ENCODE data around the gene EXOC3L4. TPM values are rescaled to one million over a fixed set of nuclear protein-coding genes. Genes with fewer than 3 reads are reported as not detected.

The EXOC3L4 gene
- total and polyA plus RNA-seq, 5 donors from 2014 or later, result not detected

DNA sequence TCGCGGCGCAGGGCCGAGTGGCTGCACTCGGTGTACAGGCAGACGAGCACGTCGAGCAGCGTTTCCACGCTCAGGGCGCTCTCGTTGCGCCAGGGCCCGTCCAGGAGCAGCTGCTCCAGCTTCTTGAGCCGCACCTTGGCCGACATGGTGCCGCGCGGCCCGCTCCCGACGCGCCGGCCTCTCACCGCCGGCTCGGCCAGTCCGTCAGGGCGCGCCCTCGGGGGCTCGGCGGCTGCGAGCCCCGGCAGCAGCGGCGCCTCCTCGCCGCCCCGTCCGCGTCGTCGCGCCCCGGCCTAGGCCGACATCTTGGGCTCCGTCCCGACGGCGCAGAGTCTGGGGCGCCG lies 37.5 kb upstream of the EXOC3L4 start:
- Histone ChIP-seq H3K4me1 (ENCODE audit: control insufficient read depth, insufficient read depth, low read length, poor library complexity, severe bottlenecking) (peaks cover 4% of the 10 kb centered on the region), H3K9me3 (ENCODE audit: control insufficient read depth in 2 of 2, low read length in 2 of 2) (no peaks in the 10 kb centered on the region), H3K27ac (ENCODE audit: insufficient read depth, low read length, poor library complexity, severe bottlenecking) (no peak overlapping the region), H3K4me3 (ENCODE audit: low read depth, low read length) (no peak overlapping the region), H3K36me3 (ENCODE audit: control insufficient read depth, insufficient read depth, low read length) (no peaks in the 10 kb centered on the region), H3K27me3 (ENCODE audit: control insufficient read depth, insufficient read depth, low read length) (peaks cover 6% of the 10 kb centered on the region)
- H3K36me3 Mint-ChIP-seq, result no peaks in the 10 kb centered on the region
- peaks cover 0 to 2% (median 0%) of the 10 kb centered on the region in 7 donors for H3K9me3 Mint-ChIP-seq
- H3K4me3 Mint-ChIP-seq, result no peak overlapping the region
- H3K27ac Mint-ChIP-seq, result no peak overlapping the region
- no peak for DNase-seq
- peaks cover 6% of the 10 kb centered on the region for H3K27me3 Mint-ChIP-seq
- peaks cover 7 to 23% (median 14%) of the 10 kb centered on the region in 4 donors for H3K4me1 Mint-ChIP-seq
- no peak for ATAC-seq (ENCODE audit: low read depth in 2 of 2)

DNA sequence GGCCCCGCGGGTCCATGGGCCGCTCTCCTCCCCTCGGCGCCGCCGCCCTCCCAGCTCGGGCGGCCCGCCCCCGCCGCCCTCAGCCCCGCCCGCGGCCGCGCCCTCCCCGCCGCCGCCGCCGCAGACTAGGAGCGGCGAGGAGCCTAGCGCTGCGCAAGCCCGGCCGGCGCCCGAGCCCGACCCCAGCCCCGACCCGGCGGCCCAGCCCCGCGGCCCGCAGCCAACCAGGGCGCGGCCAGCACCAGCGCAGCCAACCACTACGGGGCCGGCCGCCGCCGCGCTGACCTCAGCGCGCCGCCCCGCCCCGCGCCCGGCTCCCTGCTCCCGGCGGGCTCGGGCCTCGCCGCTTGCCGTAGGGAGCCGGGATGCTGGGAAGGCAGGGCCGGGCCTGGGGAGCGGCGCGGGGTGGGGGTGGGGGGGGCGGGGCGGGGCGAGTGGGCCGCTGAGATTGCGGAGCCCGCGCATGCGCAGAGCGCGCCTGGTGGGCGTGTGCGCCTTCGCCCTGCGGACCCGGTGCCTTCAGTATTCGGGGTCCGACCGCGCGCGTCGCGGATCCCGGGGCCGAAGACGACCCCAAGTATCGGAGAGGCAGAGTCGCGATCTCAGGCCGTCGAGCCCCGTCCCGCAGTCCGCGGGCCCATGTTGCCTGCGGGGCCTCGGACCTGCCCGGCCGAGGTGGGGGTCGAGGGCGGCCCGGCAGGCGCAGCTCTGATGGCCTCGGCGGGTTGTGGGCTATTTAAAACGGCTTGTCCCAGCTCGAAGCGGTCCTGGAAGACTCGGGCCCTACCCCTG lies 37.0 kb upstream of the EXOC3L4 start, which contains the start of gene CDC42BPB:
Gene CDC42BPB, minus strand, starts transcription at position 178 of the 792 bp plus-strand sequence. CDS start 376 bp downstream, outside the sequence.
- Histone ChIP-seq H3K4me1 (ENCODE audit: control insufficient read depth, insufficient read depth, low read length, poor library complexity, severe bottlenecking) (peaks cover 4% of the 10 kb centered on the region), H3K27me3 (ENCODE audit: control insufficient read depth, insufficient read depth, low read length) (peaks cover 6% of the 10 kb centered on the region), H3K9me3 (ENCODE audit: control insufficient read depth in 2 of 2, low read length in 2 of 2) (no peaks in the 10 kb centered on the region), H3K4me3 (ENCODE audit: low read depth, low read length) (no peak within 1 kb of the TSS), H3K36me3 (ENCODE audit: control insufficient read depth, insufficient read depth, low read length) (no peaks in the 10 kb centered on the region), H3K27ac (ENCODE audit: insufficient read depth, low read length, poor library complexity, severe bottlenecking) (no peak within 1 kb of the TSS)
- Mint-ChIP-seq H3K9me3 (peaks cover 0 to 2% (median 0%) of the 10 kb centered on the region in 7 donors), H3K4me3 (peak within 1 kb of the TSS; percentile 70 to 91 (median 84)), H3K27ac (no peak within 1 kb of the TSS), H3K27me3 (peaks cover 6% of the 10 kb centered on the region), H3K4me1 (peaks cover 7 to 23% (median 14%) of the 10 kb centered on the region in 4 donors), H3K36me3 (no peaks in the 10 kb centered on the region)
- DNase-seq (peak; percentile 46 to 61 (median 47)), ATAC-seq (ENCODE audit: low read depth in 2 of 2) (peak; percentile 80 to 86)

DNA sequence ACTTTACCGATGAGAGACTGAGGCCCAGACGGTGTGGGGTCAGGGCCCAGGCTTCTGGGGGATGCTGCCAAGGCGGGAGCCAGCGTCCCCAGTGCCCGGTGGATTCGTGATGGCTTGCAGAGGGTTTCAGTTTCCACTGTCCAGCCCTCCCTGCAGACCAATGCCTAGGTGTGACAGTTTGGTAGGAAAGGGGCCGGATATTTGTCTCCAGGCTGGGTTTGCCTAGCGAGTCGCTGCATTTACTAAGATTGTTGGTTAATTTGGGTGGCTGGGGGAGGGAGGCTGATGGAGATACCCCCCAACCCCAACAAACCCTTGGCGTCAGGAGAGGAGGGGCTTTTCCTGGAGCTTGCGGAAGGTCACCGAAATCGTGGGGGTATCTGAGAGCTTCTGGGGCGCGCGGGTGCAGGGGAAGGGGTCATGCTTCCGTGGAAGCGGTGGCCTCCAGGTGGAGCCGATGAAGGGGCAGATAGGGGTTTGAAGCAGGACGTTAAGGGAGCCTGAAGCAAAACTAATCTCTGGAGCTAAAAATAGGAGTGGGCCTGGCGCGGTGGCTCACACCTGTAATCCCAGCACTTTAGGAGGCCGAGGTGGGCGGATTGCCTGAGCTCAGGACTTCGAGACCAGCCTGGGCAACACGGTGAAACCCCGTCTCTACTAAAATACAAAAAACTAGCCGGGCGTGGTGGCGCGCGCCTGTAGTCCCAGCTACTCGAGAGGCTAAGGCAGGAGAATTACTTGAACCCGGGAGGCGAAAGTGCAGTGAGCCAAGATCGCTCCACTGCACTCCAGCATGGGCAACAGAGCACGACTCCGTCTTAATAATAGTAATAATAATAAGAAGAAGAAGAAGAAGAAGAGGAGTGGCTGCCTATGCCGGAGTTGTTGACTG lies 36.1 kb upstream of the EXOC3L4 start:
- Mint-ChIP-seq H3K27ac (no peak overlapping the region), H3K9me3 (peaks cover 0 to 2% (median 0%) of the 10 kb centered on the region in 7 donors), H3K27me3 (peaks cover 11% of the 10 kb centered on the region), H3K4me3 (peak overlapping the region; percentile 59 to 70 (median 66)), H3K36me3 (no peaks in the 10 kb centered on the region), H3K4me1 (peaks cover 7 to 23% (median 14%) of the 10 kb centered on the region in 4 donors)
- DNase-seq (no peak), ATAC-seq (ENCODE audit: low read depth in 2 of 2) (no peak)
- Histone ChIP-seq H3K4me1 (ENCODE audit: control insufficient read depth, insufficient read depth, low read length, poor library complexity, severe bottlenecking) (peaks cover 4% of the 10 kb centered on the region), H3K27ac (ENCODE audit: insufficient read depth, low read length, poor library complexity, severe bottlenecking) (no peak overlapping the region), H3K4me3 (ENCODE audit: low read depth, low read length) (no peak overlapping the region), H3K9me3 (ENCODE audit: control insufficient read depth in 2 of 2, low read length in 2 of 2) (no peaks in the 10 kb centered on the region), H3K36me3 (ENCODE audit: control insufficient read depth, insufficient read depth, low read length) (no peaks in the 10 kb centered on the region), H3K27me3 (ENCODE audit: control insufficient read depth, insufficient read depth, low read length) (peaks cover 6% of the 10 kb centered on the region)

DNA sequence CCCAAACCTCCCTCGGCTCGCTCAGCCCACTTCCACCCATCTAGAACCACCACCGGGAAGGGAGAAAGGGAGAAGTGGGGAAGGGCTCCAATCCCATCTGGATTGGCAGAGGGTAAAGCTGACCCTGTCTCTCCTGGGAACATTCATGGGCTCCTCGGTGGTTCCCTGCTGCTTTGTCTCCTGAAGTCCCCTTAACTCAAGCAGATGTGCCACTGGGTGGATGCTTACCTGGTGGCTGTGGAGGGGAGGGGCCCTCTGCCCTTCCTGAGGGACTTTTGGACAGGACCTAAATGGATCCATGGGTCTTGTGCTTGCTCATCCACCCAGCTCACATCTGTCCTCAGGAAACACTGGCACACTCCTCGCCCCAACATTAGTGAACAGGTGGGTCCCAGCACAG lies 35.0 kb upstream of the EXOC3L4 start:
- Mint-ChIP-seq H3K36me3 (no peaks in the 10 kb centered on the region), H3K27ac (no peak overlapping the region), H3K9me3 (peaks cover 0 to 2% (median 0%) of the 10 kb centered on the region in 7 donors), H3K4me3 (peak overlapping the region; percentile 5 to 81 (median 24)), H3K27me3 (peaks cover 11% of the 10 kb centered on the region), H3K4me1 (peaks cover 7 to 23% (median 14%) of the 10 kb centered on the region in 4 donors)
- Histone ChIP-seq H3K4me3 (ENCODE audit: low read depth, low read length) (no peak overlapping the region), H3K36me3 (ENCODE audit: control insufficient read depth, insufficient read depth, low read length) (no peaks in the 10 kb centered on the region), H3K4me1 (ENCODE audit: control insufficient read depth, insufficient read depth, low read length, poor library complexity, severe bottlenecking) (peaks cover 4% of the 10 kb centered on the region), H3K27me3 (ENCODE audit: control insufficient read depth, insufficient read depth, low read length) (peaks cover 6% of the 10 kb centered on the region), H3K27ac (ENCODE audit: insufficient read depth, low read length, poor library complexity, severe bottlenecking) (no peak overlapping the region), H3K9me3 (ENCODE audit: control insufficient read depth in 2 of 2, low read length in 2 of 2) (no peaks in the 10 kb centered on the region)
- no peak for DNase-seq
- ATAC-seq (ENCODE audit: low read depth in 2 of 2), result no peak

DNA sequence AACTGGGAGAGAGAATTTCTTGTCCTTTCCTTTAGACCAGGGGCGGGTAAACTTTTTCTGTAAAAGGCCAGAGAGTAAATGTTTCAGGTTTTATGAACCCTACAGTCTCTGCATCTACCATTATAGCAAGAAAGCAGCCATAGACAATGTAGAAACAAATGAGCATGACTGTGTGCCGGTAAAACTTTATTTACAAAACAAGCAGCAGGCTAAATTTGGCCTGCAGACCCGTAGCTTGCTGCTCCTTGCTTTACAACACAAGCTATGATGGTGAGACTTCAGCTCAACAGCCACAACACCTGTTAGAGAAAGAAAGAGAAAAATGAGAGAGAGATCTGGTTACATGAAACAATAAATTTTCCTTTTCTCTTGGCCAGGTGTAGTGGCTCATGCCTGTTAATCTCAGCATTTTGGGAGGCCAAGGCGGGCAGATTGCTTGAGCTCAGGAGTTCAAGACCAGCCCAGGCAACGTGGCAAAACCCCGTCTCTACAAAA lies 33.0 kb upstream of the EXOC3L4 start:
- Histone ChIP-seq H3K36me3 (ENCODE audit: control insufficient read depth, insufficient read depth, low read length) (no peaks in the 10 kb centered on the region), H3K9me3 (ENCODE audit: control insufficient read depth in 2 of 2, low read length in 2 of 2) (no peaks in the 10 kb centered on the region), H3K27ac (ENCODE audit: insufficient read depth, low read length, poor library complexity, severe bottlenecking) (no peak overlapping the region), H3K4me1 (ENCODE audit: control insufficient read depth, insufficient read depth, low read length, poor library complexity, severe bottlenecking) (peaks cover 4% of the 10 kb centered on the region), H3K4me3 (ENCODE audit: low read depth, low read length) (no peak overlapping the region), H3K27me3 (ENCODE audit: control insufficient read depth, insufficient read depth, low read length) (peaks cover 4% of the 10 kb centered on the region)
- peaks cover 5% of the 10 kb centered on the region for H3K27me3 Mint-ChIP-seq
- H3K9me3 Mint-ChIP-seq, result peaks cover 0 to 2% (median 0%) of the 10 kb centered on the region in 7 donors
- no peak overlapping the region for H3K4me3 Mint-ChIP-seq
- DNase-seq (no peak), ATAC-seq (ENCODE audit: low read depth in 2 of 2) (no peak)
- peaks cover 0 to 9% (median 5%) of the 10 kb centered on the region in 4 donors for H3K4me1 Mint-ChIP-seq
- no peak overlapping the region for H3K27ac Mint-ChIP-seq
- H3K36me3 Mint-ChIP-seq, result no peaks in the 10 kb centered on the region

DNA sequence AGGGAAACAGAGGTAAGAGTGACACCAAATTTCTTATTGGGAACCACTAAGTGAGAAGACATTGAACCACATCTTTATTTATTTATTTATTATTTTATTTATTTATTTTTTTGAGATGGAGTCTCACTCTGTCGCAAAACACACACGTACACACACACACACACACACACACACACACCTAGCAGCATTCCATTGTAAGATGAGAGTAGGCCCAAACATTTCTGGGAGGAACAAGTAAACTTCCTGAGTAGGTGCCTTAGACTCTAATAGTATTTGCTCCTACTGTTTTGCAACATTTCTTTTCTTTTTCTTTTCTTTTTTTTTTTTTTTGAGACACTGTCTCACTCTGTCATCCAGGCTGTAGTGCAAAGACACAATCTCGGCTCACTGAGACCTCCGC lies 30.1 kb upstream of the EXOC3L4 start:
- no peaks in the 10 kb centered on the region for H3K36me3 ChIP-seq (ENCODE audit: control insufficient read depth, insufficient read depth, low read length)
- ATAC-seq (ENCODE audit: low read depth in 2 of 2) (no peak), DNase-seq (no peak)
- no peak overlapping the region for H3K27ac Mint-ChIP-seq
- H3K27ac ChIP-seq (ENCODE audit: insufficient read depth, low read length, poor library complexity, severe bottlenecking), result no peak overlapping the region
- H3K4me1 Mint-ChIP-seq, result no peaks in the 10 kb centered on the region
- no peaks in the 10 kb centered on the region for H3K4me1 ChIP-seq (ENCODE audit: control insufficient read depth, insufficient read depth, low read length, poor library complexity, severe bottlenecking)
- H3K4me3 Mint-ChIP-seq, result no peak overlapping the region
- H3K9me3 ChIP-seq (ENCODE audit: control insufficient read depth in 2 of 2, low read length in 2 of 2), result no peaks in the 10 kb centered on the region
- H3K36me3 Mint-ChIP-seq, result no peaks in the 10 kb centered on the region
- H3K4me3 ChIP-seq (ENCODE audit: low read depth, low read length), result no peak overlapping the region
- H3K9me3 Mint-ChIP-seq, result peaks cover 0 to 2% (median 0%) of the 10 kb centered on the region in 7 donors
- peaks cover 13% of the 10 kb centered on the region for H3K27me3 Mint-ChIP-seq
- peaks cover 4% of the 10 kb centered on the region for H3K27me3 ChIP-seq (ENCODE audit: control insufficient read depth, insufficient read depth, low read length)

DNA sequence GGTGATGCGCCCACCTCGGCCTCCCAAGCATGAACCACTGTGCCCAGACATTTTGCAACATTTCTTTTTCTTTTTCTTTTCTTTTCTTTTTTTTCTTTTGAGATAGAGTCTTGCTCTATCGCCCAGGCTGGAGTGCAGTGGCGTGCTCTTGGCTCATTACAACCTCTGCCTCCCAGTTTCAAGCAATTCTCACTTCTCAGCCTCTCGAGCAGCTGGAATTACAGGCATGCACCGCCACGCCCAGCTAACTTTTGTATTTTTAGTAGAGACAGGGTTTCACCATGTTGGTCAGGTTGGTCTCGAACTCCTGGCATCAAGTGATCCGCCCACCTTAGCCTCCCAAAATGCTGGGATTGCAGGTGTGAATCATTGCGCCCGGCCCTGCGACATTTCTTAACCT lies 29.5 kb upstream of the EXOC3L4 start:
- no peak overlapping the region for H3K4me3 Mint-ChIP-seq
- Histone ChIP-seq H3K36me3 (ENCODE audit: control insufficient read depth, insufficient read depth, low read length) (no peaks in the 10 kb centered on the region), H3K4me1 (ENCODE audit: control insufficient read depth, insufficient read depth, low read length, poor library complexity, severe bottlenecking) (no peaks in the 10 kb centered on the region), H3K9me3 (ENCODE audit: control insufficient read depth in 2 of 2, low read length in 2 of 2) (no peaks in the 10 kb centered on the region), H3K27me3 (ENCODE audit: control insufficient read depth, insufficient read depth, low read length) (no peaks in the 10 kb centered on the region), H3K27ac (ENCODE audit: insufficient read depth, low read length, poor library complexity, severe bottlenecking) (no peak overlapping the region), H3K4me3 (ENCODE audit: low read depth, low read length) (no peak overlapping the region)
- no peak for DNase-seq
- no peak for ATAC-seq (ENCODE audit: low read depth in 2 of 2)
- no peak overlapping the region for H3K27ac Mint-ChIP-seq
- peaks cover 13% of the 10 kb centered on the region for H3K27me3 Mint-ChIP-seq
- no peaks in the 10 kb centered on the region for H3K36me3 Mint-ChIP-seq
- peaks cover 0 to 1% (median 0%) of the 10 kb centered on the region in 7 donors for H3K9me3 Mint-ChIP-seq
- H3K4me1 Mint-ChIP-seq, result no peaks in the 10 kb centered on the region

Measured in CD4-positive, CD25-positive, alpha-beta regulatory T cell (primary cell).